ENCODE measurements around the gene ENTPD5.
"Not testable (repeated sequence)": the region's sequence is repeated elsewhere in the genome, so short reads cannot be mapped to it uniquely, and the experiment has no call there.

ENTPD5 gene

DNA sequence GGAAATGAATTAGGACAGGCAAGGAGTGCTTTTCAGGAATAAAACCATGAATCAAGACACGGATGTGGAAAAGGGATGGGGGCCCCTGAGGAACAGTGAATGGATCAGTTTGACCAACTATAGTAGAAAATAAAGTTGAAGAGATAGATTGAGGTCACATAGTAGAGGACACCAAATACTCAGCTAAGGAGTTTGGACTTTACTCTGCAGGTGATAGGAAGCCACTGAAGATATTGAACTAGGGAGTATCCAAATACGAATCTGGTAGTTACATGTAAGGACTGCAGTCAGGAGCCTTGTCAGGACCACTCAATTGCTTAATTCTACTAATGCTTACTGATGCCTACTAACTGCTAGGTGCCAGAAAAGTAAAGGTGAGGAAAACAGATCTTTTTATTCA is 20.4 kb downstream of the ENTPD5 start:
- DNase-seq = no peak

DNA sequence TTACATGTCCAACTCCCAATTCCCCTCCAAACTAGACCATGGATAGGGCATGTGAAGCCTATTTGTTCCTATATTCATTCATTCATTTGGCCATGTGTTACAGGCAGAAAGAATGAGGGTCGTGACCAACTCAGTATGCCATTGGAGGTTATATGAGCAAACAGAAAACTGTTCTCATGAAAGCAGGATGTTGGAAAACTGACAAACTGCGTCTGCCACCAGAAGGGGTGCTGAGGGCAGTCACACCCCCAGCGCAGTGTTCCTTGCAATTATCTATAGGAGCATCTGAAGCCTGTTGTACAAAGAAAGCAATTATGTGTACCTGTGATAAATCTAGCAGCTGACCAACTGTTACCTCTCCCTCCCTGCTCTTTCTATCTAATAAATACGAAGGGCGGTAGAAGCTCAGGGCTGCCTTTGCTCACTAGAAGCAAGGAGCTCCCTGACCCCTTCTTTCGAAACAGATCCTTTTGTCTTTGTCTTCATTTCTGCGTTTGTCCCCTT is 21.1 kb downstream of the ENTPD5 start:
- DNase-seq = no peak

DNA sequence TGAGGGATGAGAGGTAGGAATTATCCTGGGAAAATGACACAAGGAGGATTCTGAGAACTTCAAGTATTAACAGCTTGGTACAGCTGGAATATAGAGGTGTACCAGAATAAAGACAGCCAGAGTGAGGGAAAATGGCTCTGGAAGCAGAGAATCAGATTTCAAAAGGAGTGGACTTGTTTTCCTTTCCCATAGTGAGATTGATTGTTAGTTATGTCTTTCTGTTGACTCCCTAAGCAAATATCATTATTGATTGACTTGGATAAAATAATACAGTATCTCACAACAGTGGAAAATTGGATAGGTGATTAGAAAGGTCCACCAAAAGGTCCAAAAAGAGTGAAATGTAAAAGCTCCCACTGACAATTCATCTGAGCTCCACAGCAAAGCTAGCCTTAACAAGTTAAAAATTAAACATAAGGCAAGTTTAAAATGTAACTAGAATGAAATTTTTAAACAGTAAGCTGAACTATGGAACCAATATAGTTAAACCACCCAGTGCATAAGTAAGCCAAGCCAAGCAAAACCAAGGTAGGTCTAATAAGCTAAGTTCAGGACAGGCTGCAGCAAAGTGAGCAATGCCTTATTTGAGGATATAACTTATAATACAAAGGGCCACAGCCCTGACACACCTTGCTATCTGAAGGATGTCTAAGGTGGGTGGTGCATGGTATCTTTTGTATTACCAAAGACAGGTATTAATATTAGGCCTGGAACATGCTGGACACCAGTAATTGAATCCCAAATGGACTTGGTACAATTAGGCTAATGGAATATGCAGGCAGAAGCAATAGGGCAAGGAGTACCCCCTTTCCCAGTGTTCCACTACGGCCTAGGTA is 21.8 kb downstream of the ENTPD5 start:
- DNase-seq = no peak

DNA sequence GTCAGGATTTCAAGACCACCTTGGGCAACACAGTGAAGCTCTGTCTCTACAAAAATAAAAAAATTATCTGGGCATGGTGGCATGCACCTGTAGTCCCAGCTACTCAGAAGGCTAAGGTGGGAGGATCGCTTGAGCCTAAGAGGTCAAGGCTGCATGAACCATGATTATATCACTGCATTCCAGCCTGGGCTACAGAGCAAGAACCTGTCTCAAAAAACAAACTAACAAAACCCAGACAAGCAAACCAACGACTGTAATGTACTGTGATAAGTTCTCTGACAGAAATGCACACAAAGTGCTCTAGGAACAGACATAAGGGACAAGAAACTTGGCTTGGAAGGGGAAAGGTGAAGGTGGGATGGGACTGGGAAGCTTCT is 22.4 kb downstream of the ENTPD5 start:
- no peak for DNase-seq

DNA sequence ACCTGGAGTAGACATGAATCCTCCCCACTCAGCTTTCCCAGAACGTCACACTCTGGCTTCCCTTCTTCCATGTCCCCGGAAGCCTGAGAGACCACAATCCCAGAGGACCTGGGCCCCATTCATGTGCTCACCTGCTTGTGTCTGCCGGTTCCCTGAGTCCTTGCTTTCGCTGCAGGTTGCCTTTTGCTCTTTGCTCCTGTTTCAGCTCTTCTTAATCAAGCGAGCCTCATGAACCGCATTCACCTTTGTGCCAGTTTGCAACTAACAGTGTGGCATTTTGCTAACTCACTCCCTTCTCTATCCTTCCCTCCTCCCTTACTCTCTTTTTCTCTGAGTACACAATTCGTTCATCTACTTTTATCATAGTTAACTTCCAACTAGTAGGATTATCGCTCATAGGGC is 23.1 kb downstream of the ENTPD5 start:
- no peak for DNase-seq

DNA sequence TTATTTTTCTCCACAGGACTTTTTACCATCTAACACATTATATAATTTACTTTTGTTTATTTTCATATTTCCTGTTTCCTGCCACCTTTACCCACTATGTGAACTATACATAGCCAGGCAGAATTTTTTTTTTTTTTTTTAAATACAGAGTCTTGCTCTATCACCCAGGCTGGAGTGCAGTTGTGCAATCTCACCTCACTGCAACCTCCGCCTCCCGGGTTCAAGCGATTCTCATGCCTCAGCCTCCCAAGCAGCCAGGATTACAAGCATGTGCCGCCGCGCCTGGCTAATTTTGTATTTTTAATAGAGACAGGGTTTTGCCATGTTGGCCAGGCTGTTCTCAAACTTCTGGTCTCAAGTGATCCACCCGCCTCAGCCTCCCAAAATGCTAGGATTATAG is 24.2 kb downstream of the ENTPD5 start:
- DNase-seq = not testable (repeated sequence)

DNA sequence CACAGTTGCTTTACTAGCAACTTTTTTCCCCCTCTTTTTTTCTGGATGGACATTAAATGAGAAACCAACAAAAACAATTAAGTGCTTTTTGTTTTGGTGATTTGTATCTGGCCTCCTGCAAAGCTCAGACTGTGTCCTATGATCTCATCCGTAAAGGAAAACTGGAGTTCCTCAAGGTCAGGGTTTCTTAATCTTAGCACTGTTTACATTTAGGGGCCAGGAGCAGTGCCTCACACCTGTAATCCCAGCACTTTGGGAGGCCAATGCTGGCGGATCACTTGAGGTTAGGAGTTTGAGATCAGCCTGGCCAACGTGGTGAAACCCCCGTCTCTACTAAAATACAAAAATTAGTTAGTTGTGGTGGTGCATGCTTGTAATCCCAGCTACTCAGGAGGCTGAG is 28.0 kb downstream of the ENTPD5 start:
- no peak for DNase-seq

DNA sequence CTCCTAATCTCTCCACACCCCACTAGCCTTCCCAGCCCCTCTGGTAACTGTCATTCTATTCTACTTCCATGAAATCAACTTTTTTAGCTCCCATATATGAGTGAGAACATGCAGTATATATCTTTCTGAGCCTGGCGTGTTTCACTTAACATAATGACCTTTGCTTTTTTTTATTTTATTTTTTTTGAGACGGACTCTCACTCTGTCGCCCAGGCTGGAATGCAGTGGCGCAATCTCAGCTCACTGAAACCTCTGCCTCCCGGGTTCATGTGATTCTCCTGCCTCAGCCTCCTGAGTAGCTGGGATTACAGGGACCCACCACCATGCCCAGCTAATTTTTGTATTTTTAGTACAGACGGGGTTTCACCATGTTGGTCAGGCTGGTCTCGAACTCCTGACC is 30.4 kb downstream of the ENTPD5 start:
- not testable (repeated sequence) for DNase-seq

DNA sequence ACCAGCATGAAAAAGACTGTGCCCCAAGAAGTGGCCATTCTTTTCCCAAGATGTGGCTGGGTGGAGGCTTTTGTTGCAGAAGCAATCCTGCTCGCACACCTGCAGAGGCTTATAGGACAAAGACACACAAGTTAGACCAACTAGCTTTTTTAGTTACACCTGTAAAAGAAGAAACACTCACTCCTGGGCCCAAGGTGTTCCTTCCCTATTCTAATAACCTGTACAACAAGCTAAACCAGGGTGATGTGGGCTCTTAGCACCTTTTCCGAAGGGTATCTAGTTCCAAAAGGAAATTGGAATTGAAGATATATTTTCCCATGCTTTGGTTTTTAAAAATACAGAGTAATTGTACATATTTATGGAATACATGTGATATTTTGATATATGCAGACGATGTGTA is 31.0 kb downstream of the ENTPD5 start:
- no peak for DNase-seq

DNA sequence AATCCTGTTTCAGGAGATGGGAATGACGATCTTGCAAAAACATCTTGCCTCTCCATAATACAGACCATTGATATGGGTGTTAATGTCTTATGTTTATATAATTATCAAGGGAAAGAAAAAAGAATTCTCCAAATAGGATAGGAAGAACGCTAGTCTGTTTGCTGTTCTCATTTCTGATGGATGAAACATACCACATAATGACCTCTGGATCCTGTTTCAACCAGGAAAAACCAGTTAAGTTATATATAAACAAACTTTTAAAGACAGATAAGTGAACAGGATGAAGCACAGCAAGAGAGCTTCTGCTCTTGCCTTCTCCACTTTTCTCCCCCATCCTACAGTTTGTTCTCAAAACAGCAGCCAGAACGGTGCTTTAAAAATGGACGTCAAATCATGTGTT is 41.2 kb downstream of the ENTPD5 start:
- DNase-seq = no peak

DNA sequence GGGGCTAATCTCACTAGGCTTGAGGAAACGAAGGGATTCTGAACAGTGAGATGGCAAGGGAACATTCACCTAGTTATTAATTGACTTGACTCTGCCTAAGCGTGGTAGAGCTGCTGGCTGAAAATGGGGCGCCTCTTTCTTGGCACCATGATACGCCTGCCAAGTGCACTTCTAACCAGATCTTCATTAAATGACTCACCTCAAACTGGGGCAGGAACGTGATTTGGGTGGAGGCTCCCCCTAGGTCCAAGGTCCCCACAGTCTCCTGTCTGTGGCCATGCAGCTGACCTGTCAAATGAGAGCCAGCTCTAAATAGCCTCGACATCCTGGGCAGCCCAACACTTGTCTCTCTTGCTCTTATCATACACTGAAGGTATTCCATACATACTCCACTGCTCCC is 43.0 kb downstream of the ENTPD5 start:
- no peak for DNase-seq

DNA sequence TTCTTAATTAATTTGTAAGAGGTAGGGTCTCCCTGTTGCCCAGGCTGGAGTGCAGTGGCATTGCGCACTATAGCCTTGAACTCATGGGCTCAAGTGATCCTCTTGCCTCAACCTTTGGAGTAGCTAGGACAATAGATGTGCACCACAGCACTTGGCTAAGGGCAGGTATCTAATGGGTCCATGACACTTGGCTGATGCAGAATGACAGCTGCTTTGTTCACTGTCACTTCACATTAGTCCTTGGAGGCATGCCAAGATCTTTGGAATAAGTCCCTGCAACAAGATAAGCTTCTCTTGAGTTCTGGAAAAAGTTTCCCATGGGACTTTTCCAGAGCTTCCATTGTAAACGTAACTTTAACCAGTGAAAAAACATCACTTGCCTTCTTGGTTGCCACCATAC is 45.6 kb downstream of the ENTPD5 start:
- DNase-seq = no peak

DNA sequence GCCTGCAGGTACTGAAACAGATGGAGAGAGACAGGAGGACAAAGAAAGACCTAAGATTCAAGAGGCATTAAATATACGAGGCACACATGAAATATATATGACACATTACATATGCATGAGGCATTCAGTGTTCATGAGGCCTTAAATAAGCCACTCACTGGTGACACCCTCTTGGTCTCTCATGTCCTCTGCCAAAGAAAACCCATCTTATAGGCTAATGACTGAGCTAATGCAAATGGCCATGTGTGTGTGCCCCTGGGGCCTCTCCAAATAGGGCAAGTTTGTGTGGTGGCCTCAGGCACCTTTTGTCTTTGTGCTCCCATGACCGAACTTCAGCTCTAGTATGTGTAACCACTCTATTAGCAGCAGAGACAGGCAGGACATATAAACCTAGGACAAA is 50.2 kb downstream of the ENTPD5 start:
- DNase-seq = no peak

DNA sequence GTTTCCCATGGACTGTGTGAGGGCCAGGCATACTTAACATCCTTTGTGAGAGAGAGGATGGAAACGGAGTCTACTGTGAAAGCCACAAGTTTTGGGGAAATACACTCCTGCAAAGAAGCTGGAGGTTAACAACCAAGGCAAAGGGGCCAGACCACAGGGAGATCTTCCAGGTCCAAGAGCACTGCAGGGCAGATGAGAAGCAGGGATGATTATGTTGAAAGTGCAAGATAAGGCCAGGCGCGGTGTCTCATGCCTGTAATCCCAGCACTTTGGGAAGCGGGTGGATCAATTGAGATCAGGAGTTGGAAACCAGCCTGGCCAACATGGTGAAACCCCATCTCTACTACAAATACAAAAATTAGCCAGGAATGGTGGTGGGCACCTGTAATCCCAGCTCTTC is 53.9 kb downstream of the ENTPD5 start:
- no peak for DNase-seq

DNA sequence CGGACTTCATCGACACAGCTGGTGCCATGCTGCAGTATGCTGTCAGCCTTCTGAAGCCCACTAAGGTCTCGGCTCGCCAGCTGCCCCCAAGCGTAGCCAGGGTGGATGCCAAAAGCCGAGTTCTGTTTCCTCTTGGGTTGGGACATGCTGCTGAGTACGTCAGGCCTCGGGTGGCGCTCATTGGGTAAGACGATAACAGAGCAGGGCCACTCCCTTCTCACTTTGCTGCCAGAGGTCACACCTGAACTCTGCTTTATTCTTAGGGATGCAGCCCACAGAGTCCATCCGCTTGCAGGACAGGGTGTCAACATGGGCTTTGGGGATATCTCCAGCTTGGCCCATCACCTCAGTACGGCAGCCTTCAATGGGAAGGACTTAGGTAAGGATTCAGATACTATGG is 57.9 kb downstream of the ENTPD5 start:
- no peak for DNase-seq

DNA sequence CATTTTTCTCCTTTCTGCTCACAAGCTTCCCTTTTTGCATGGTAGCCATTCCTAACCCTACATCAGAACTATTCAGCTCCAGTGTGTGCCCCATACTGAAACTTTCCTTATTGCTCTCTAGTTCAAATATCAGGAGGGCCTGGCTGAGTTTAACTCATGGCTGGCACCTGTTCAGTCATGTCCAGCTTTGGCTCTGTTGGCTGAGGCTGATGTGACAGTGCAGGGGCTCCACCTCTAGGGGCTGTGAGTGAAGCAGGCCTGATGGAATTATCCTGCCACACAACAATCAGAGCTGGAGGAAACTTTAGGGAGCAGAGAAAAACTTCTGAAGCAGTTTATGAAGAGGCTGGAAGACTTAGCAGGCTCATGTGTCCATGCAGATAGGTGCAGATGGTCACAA is 60.5 kb downstream of the ENTPD5 start:
- DNase-seq = no peak

DNA sequence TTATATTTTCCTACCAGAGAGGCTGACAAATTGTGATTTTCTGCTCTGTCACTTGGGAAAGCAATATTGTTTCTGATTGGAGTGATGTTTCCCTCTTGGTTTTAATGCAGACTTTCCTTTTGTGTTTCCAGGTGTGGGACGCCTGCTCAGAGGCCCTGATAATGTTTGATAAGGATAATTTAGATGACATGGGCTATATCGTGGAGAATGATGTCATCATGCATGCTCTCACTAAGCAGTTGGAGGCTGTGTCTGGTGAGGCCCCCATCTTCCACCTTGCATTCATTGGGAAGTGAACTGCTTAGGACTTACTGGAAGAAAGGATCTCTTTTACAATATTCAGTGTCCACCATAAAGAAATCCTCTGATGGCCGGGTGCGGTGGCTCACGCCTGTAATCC is 63.4 kb downstream of the ENTPD5 start:
- no peak for DNase-seq

DNA sequence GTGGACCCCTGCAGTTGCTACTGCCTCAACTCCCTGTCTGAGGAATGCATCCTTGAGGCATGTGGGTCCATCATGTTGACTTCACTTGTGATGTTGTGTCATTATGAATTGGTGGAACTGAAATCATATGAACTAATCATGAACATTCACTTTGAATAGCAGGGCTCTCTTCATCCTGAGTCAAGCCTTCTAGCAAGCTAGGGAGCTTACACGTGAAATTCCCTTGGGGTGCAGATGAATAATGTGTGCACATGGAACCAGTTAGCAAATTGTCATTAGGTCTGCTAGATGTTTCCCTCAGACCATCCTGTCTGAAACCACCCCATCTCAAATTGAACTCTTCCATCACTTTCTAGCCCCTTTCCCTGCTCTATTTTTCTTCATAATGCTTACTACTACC is 65.4 kb downstream of the ENTPD5 start:
- no peak for DNase-seq

DNA sequence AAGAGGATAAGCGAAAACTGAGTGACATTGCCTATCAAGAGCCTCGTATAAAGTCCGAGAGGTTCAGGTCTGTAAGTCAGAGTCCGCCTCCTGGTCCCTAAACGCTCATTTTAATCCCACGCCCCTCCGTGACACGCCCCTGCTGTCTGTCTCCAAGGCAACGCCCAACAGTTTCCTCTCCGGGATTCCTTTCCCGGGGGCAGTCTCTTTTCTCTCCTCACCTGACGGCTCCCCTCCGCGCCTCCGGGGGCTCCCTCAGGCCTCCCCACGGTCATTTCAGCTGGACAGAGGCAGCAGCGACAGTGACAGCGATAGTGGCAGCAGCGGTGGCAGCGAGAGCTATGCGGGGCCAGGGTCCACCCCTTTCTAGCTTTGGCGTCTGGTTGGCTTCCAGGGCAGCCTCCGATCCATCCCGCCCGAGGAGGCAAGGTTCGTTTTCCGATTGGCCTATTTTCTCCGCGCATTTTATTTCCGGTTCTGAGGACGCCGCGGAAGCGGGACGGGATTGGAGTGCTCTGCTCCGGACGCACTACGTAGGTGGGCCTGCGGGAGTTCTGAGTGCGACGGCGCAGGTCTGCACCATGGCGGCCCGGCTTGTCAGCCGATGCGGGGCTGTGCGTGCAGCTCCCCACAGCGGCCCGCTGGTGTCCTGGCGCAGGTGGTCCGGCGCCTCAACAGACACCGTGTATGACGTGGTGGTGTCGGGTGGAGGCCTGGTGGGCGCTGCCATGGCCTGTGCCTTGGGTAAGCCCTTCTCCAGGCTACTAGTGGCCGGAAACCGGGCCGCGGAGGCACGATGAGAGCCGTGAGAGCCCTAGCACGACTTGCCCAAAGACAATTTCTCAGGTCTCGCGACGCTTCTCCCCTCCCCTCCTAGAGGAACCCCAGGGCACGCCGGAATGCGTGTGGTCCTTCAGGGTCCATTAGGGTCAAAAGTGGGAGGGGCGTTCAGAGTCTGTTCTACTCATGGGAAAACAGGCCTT is 69.0 kb downstream of the ENTPD5 start, which contains the start of the genes COQ6 and FAM161B:
COQ6 (plus strand) TSS at position 551 of the 983 bp plus-strand sequence; CDS start at position 582, 31 bp downstream.
FAM161B (minus strand) TSS at position 343 of the 983 bp plus-strand sequence; CDS start at position 275, 68 bp downstream.
- peak; percentile 92 for DNase-seq

DNA sequence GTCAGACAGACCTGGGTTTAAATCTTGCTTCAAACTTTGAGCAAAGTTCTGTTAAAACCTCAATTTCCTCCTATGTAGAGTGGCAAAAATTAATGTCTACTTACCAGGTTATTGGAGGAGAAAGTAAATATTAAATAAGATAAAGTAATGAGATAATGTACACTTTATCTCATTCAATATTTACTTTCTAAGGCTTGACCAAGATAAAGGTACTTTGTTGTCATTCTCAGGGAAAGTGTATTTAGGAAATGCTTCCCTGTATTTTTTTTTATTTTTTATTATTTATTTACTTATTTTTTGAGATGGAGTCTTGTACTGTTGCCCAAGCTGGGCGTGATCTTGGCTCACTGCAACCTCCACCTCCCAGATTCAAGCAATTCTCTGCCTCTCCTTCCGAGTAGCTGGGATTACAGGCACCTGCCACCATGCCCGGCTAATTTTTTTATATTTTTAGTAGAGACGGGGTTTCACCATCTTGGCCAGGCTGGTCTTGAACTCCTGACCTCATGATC is 73.9 kb downstream of the ENTPD5 start:
- no peak for DNase-seq

DNA sequence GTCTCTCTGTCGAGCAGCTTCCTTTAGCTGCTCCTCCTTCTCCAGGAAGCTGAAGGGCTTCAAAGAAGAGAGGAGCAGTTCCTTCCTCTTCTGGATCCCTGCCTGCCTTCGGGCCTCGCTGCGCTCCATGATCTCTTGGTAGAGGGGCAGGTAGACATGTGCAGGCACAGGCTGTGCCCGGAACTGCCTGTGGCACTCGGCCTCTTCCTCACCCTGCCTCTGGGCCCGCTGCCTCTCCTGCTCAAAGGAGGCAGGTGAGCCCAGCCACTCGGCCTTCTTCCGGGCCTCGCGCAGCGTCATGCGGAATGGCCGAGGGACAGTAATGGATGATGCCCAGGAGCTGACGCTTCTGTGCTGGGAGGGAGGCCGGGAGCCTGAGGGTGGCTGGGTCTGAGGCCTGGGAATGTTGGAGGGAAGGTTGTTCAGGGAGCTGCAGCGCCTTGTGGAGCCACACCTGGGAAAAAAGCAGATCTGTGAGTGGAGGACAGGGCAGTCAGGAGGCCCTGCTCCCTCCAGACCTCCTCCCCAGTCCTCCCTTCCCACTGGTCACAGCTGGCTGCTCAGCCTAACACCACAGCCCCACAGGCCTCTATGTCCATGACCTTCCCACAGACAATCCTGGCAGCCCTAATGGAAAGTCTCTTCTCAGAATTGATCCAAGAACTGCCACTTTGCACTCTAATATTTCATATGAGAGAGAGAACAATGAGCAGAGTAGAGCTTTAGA is 74.5 kb downstream of the ENTPD5 start:
- no peak for DNase-seq

DNA sequence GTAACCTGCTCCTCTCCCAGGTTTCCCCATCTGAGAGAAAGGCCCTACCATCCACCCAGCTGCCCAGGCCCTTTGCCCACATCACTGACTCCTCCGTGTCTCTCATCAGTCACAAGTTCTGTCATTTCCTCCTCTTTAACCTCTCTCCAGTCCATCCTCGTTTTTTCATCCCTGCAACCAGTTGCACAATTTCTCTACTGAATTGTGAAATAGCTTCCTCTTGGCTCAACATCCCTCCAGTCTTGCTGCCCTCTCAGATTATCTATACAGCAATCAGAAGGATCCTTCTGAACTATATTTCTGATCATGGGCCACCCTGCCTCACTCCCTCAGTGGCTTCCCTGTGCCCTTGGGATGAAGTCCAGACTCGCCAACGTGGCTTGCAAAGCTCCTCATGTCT is 76.0 kb downstream of the ENTPD5 start:
- DNase-seq = peak; percentile 42 to 65

DNA sequence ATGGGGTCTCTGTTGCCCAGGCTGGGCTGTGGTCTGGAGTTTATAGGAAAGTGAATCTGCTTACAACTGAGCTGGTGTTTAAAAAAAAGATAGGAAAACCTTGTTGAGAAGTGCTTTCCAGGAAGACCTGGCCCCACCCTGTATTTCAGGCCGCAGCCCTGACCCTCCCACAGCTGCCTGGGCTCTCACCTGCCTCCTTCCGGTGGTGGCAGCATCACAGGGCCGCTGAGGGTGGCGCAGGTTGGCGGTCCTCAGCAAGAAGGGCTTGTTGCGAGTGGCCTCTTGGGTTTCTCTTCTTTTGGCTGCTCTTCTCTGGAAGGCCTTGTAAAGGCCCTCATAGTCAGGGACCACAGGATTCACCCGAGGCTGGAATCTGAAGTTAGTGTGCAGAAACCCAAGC is 76.9 kb downstream of the ENTPD5 start:
- no peak for DNase-seq
